ENCODE measurements around the gene WWTR1. TPM values are rescaled to one million over a fixed set of nuclear protein-coding genes. Genes with fewer than 3 reads are reported as not detected.
A peak's percentile ranks its signal among the peaks of the same experiment; 100 is the strongest.

The WWTR1 gene
- total and polyA plus RNA-seq, 2 of the 8 experiments (the other 6 are each of a cell fraction or from before 2014, with no cell fraction given): 15.7 to 18.6 TPM

DNA sequence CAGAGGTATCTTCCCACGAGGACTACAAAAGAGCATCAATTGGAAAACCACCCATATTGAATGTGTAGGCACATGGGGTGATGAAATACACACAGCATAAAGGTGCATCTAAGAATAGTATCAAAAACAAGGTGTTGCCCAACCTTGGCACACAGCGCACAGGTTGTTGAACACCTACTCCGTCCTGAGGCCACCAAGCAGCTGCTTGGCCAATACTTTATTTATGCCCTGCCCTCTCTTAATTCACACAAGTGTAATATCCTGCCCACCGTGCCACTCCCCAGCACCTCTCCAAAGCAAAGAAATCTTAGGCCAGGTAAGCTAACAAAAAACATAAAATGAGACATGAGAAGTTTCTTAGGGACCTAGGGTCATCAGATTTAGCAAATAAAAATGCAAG is 31.2 kb downstream of the WWTR1 start:
- peaks cover 0 to 52% of the 10 kb centered on the region in 2 experiments; a peak in 2 of 4 replicates for H3K79me2 ChIP-seq (ENCODE audit: control insufficient read depth in 1 of 2, insufficient read depth in 2 of 2, low read length in 2 of 2)
- no peaks in the 10 kb centered on the region for H3K9me3 ChIP-seq (ENCODE audit: insufficient read depth in 2 of 2, low read depth in 1 of 2, low read length in 1 of 2)
- H2BK12ac ChIP-seq (ENCODE audit: low read depth, low read length): no peak overlapping the region
- no peak overlapping the region for H2BK20ac ChIP-seq (ENCODE audit: low read length)
- H3K23ac ChIP-seq (ENCODE audit: insufficient read length): no peak overlapping the region
- peaks cover 10% of the 10 kb centered on the region for H3K79me1 ChIP-seq (ENCODE audit: low read depth, low read length)
- 0 out of 2 replicates have a peak overlapping the region, but pooled peaks have one; percentile 61 for H2AK5ac ChIP-seq (ENCODE audit: low read depth, low read length)
- H3K4me3 ChIP-seq (ENCODE audit: extremely low read depth in 1 of 4, insufficient read depth in 2 of 4, low read depth in 3 of 4, low read length in 4 of 4): no peak overlapping the region
- H4K5ac ChIP-seq (ENCODE audit: insufficient read length, low read depth, low read length): no peak overlapping the region
- H3K36me3 ChIP-seq (ENCODE audit: control insufficient read depth in 2 of 4, insufficient read depth in 4 of 4, low read length in 3 of 4): no peaks in the 10 kb centered on the region
- no peak overlapping the region for H3K14ac ChIP-seq (ENCODE audit: insufficient read length)
- H4K20me1 ChIP-seq (replicated peaks in 1 of 2; ENCODE audit: control insufficient read depth in 1 of 2, insufficient read depth in 2 of 2, low read length in 2 of 2): peaks cover 0 to 2% of the 10 kb centered on the region in 2 experiments
- H3K9ac ChIP-seq (replicated peaks in 1 of 4; ENCODE audit: extremely low read depth in 1 of 4, low read depth in 3 of 4, low read length in 3 of 4): no peak overlapping the region
- H3K23me2 ChIP-seq (ENCODE audit: low read depth, low read length): no peaks in the 10 kb centered on the region
- H4K91ac ChIP-seq (replicated peaks; ENCODE audit: insufficient read length, low read length): no peak overlapping the region
- no peak overlapping the region for H2AFZ ChIP-seq (ENCODE audit: low read length)
- no peak overlapping the region for H4K8ac ChIP-seq (ENCODE audit: extremely low read depth, insufficient read depth, low read length)
- H3K56ac ChIP-seq (replicated peaks; ENCODE audit: insufficient read length, low read depth, low read length): no peak overlapping the region
- WGBS, 2 experiments (ENCODE audit: extremely low coverage in 1 of 2, insufficient coverage in 1 of 2, insufficient read length in 1 of 2, insufficient replicate concordance in 2 of 2, low coverage in 1 of 2, low lambda C conversion rate in 2 of 2, missing lambda C conversion rate in 1 of 2): 90% methylated on average over 4 of the region's 4 CpGs; no CpG with 5 or more reads in 1 of the 2 experiments
- CTCF ChIA-PET (ENCODE audit: partially characterized antibody): interaction anchor here (1.1 kb wide), 1 partner anchor 56 kb away, joined by 3 read pairs; no protein-coding TSS in a partner anchor
- POLR2A ChIA-PET (ENCODE audit: partially characterized antibody): interaction anchor here (0.5 to 2.3 kb wide), 2 partner anchors 31 to 393 kb away, joined by 3 to 8 read pairs; partner anchors contain the start of gene WWTR1
- DNase-seq (ENCODE audit: low read depth in 1 of 2, low spot score in 2 of 2) (no peak), FAIRE-seq (no peak)
- no peak overlapping the region for H3K18ac ChIP-seq (ENCODE audit: extremely low read depth, low read length)
- H3K27me3 ChIP-seq (replicated peaks in 1 of 4; ENCODE audit: control insufficient read depth in 3 of 4, extremely low read depth in 1 of 4, insufficient read depth in 3 of 4, low read length in 3 of 4): no peaks in the 10 kb centered on the region
- no peak overlapping the region for H2BK5ac ChIP-seq (ENCODE audit: low read depth, low read length)
- H2BK15ac ChIP-seq (ENCODE audit: low read length): no peak overlapping the region; the same call in 1 of the 2 replicates
- H3K27ac ChIP-seq (ENCODE audit: low read depth, low read length): no peak overlapping the region
- no peak overlapping the region for H3K4me2 ChIP-seq (ENCODE audit: insufficient read depth in 1 of 2, low read depth in 2 of 2, low read length in 2 of 2)
- peaks cover 0 to 7% (median 5%) of the 10 kb centered on the region in 4 experiments; a peak in 2 of 7 replicates for H3K4me1 ChIP-seq (replicated peaks in 1 of 4; ENCODE audit: control insufficient read depth in 3 of 4, insufficient read depth in 4 of 4, low read length in 3 of 4)
- no peak overlapping the region for H2BK120ac ChIP-seq (replicated peaks; ENCODE audit: low read depth, low read length)
- H3K4ac ChIP-seq (replicated peaks; ENCODE audit: insufficient read length, low read depth, low read length): no peak overlapping the region
- TF ChIP-seq MAFK (IDR thresholded peaks at IDR 0.05; ENCODE audit: low read depth, low read length): no peak
- TF ChIP-seq TBP (IDR thresholded peaks at IDR 0.05; ENCODE audit: low read depth, low read length): no peak
- no peak for TF ChIP-seq NANOG (IDR thresholded peaks at IDR 0.05; ENCODE audit: insufficient read depth, low read depth, low read length, poor library complexity, severe bottlenecking)
